IMR-90 (cell line): Measurements from ENCODE around the gene CCDC137. TPM values are rescaled to one million over a fixed set of nuclear protein-coding genes. Genes with fewer than 3 reads are reported as not detected.

Source experiments
- ATAC-seq: fragments of 200-7000 bp; cut with Tn5 transposase; 2 replicates; pipeline ENCODE4 v1.9.1; 2020; ENCODE audit warnings: low read depth, mild to moderate bottlenecking, moderate library complexity
- BruUV-seq: library from RNA; stranded (reverse); fragments of 400-500 nt; replicated peaks from 2 replicates; lab custom pipeline; 2021; lab: Mats Ljungman, UMichigan
- CTCF ChIA-PET: fragments of 300-600 bp; formaldehyde crosslinking; extraction: SDS; loops from one replicate; lab custom pipeline; 2021; ENCODE audit warnings: antibody characterized with exemption; lab: Yijun Ruan, JAX
- POLR2A ChIA-PET: fragments of 300-600 bp; sonication (Branson Sonifier 250); formaldehyde crosslinking; loops from one replicate; lab custom pipeline; 2022; ENCODE audit warnings: antibody characterized with exemption; ENCODE audit not compliant: unreplicated experiment; lab: Charles Lee
- DNase-seq: peaks from one replicate; pipeline ENCODE4 v3.0.0; 2013
- H2AFZ ChIP-seq: replicated peaks from 2 replicates; pipeline ENCODE3; 2013; ENCODE audit warnings: low read length, mild to moderate bottlenecking; ENCODE audit not compliant: poor library complexity
- H2AK5ac ChIP-seq: 2 replicates; pipeline ENCODE4 v1.6.1; 2013; ENCODE audit warnings: low read depth, low read length, inconsistent platforms
- H2AK9ac ChIP-seq: replicated peaks from 2 replicates; pipeline ENCODE3; 2013; ENCODE audit warnings: mild to moderate bottlenecking, low read depth, low read length, moderate library complexity; ENCODE audit not compliant: poor library complexity
- H2BK120ac ChIP-seq: 2 replicates; pipeline ENCODE4 v1.6.1; 2013; ENCODE audit warnings: low read depth, low read length, inconsistent platforms
- H2BK15ac ChIP-seq: 3 replicates; pipeline ENCODE4 v1.6.1; 2013; ENCODE audit warnings: low read depth, low read length, inconsistent platforms
- H2BK20ac ChIP-seq: 2 replicates; pipeline ENCODE4 v1.6.1; 2013; ENCODE audit warnings: low read depth, mild to moderate bottlenecking, inconsistent platforms, low read length, moderate library complexity
- H2BK5ac ChIP-seq: 2 replicates; pipeline ENCODE4 v1.6.1; 2013; ENCODE audit warnings: mild to moderate bottlenecking, low read depth, low read length, inconsistent platforms; ENCODE audit not compliant: poor library complexity, severe bottlenecking
- H3K14ac ChIP-seq: replicated peaks from 2 replicates; pipeline ENCODE4 v1.6.1; 2013; ENCODE audit warnings: low read depth, low read length, inconsistent platforms
- H3K18ac ChIP-seq: 2 replicates; pipeline ENCODE4 v1.6.1; 2013; ENCODE audit warnings: low read depth, low read length, control low read depth
- H3K23ac ChIP-seq: 2 replicates; pipeline ENCODE4 v1.6.1; 2013; ENCODE audit warnings: low read depth, low read length, inconsistent platforms
- H3K27ac ChIP-seq: 2 replicates; pipeline ENCODE4 v1.5.1; 2013; ENCODE audit warnings: mild to moderate bottlenecking, control low read depth, low read length; ENCODE audit not compliant: insufficient read depth
- H3K27me3 ChIP-seq: 2 replicates; pipeline ENCODE4 v1.6.1; 2013; ENCODE audit warnings: low read length; ENCODE audit not compliant: control insufficient read depth, insufficient read depth
- H3K36me3 ChIP-seq: 2 replicates; pipeline ENCODE4 v1.6.1; 2013; ENCODE audit warnings: low read length, mixed read lengths; ENCODE audit not compliant: control insufficient read depth, insufficient read depth
- H3K4ac ChIP-seq: 2 replicates; pipeline ENCODE4 v1.6.1; 2013; ENCODE audit warnings: low read depth, low read length, inconsistent platforms
- H3K4me1 ChIP-seq: 2 replicates; pipeline ENCODE4 v1.6.1; 2013; ENCODE audit warnings: low read length, mixed read lengths; ENCODE audit not compliant: control insufficient read depth, insufficient read depth
- H3K4me2 ChIP-seq: 2 replicates; pipeline ENCODE4 v1.6.1; 2013; ENCODE audit warnings: low read depth, mild to moderate bottlenecking, control low read depth, low read length, moderate library complexity
- H3K4me3 ChIP-seq: 2 replicates; pipeline ENCODE4 v1.5.1; 2013; ENCODE audit warnings: low read depth, mild to moderate bottlenecking, control low read depth, low read length, moderate library complexity; ENCODE audit not compliant: insufficient read depth
- H3K56ac ChIP-seq: 2 replicates; pipeline ENCODE4 v1.6.1; 2013; ENCODE audit warnings: low read length, inconsistent platforms; ENCODE audit not compliant: insufficient read depth; ENCODE audit errors: extremely low read depth
- H3K79me1 ChIP-seq, 2 experiments: 2 replicates each; pipeline ENCODE4 v1.6.1; 2013; ENCODE audit warnings: low read length in 2 of 2, inconsistent platforms in 1 of 2, low read depth in 1 of 2
- H3K9ac ChIP-seq: 2 replicates; pipeline ENCODE4 v1.6.1; 2013; ENCODE audit warnings: low read depth, low read length, control low read depth
- H3K9me1 ChIP-seq: 2 replicates; pipeline ENCODE4 v1.6.1; 2013; ENCODE audit warnings: low read length, inconsistent platforms; ENCODE audit not compliant: insufficient read depth
- H3K9me3 ChIP-seq: 2 replicates; pipeline ENCODE4 v1.6.1; 2013; ENCODE audit warnings: low read length; ENCODE audit not compliant: control insufficient read depth, insufficient read depth
- H4K20me1 ChIP-seq: 2 replicates; pipeline ENCODE4 v1.6.1; 2013; ENCODE audit warnings: low read length, inconsistent platforms; ENCODE audit not compliant: insufficient read depth
- H4K5ac ChIP-seq: 2 replicates; pipeline ENCODE4 v1.6.1; 2013; ENCODE audit warnings: mild to moderate bottlenecking, low read depth, low read length, control low read depth
- H4K8ac ChIP-seq, 2 experiments: 2 replicates each; pipeline ENCODE4 v1.6.1; 2013; ENCODE audit warnings: low read depth in 2 of 2, low read length in 2 of 2, control low read depth in 1 of 2, inconsistent platforms in 1 of 2
- H4K91ac ChIP-seq: 2 replicates; pipeline ENCODE4 v1.6.1; 2013; ENCODE audit warnings: low read depth, low read length, inconsistent platforms; ENCODE audit not compliant: insufficient read depth
- CEBPB ChIP-seq: IDR thresholded peaks from 2 replicates; pipeline ENCODE4 v1.6.1; 2012; ENCODE audit warnings: low read depth, low read length, improper control_type of control experiment
- CTCF ChIP-seq: conservative IDR thresholded peaks from 2 replicates; pipeline ENCODE4 v1.5.1; 2012; ENCODE audit warnings: mild to moderate bottlenecking, low read depth, low read length, improper control_type of control experiment
- MAFK ChIP-seq: IDR thresholded peaks from 2 replicates; pipeline ENCODE4 v1.6.1; 2012; ENCODE audit warnings: low read depth, low read length, improper control_type of control experiment
- WGBS, 2 experiments: methylation state at CpG; one replicate each; pipeline versions ENCODE4 v1.1.5 to v1.1.7; 2013; ENCODE audit warnings: missing lambda C conversion rate in 2 of 2; ENCODE audit not compliant: insufficient read length in 1 of 2; ENCODE audit errors: extremely low coverage in 2 of 2; 5-methylcytosine and 5-hydroxymethylcytosine counted together
- dilution Hi-C: fragments of 300-500 bp; cut with HindIII; formaldehyde crosslinking; loops from one replicate; pipeline ENCODE4 v1.14.3; 2018; ENCODE audit warnings: low sequenced_read_pairs; ENCODE audit not compliant: unreplicated experiment
- in situ Hi-C: fragments of 300-500 bp; cut with MboI; formaldehyde crosslinking; loops from 3 replicates; pipeline ENCODE4 v1.14.3; 2019; ENCODE audit warnings: low sequenced_read_pairs, inconsistent platforms, mixed read lengths
- intact Hi-C: fragments of 100-400 bp; cut with micrococcal nuclease; formaldehyde crosslinking; loops from 2 replicates; pipeline ENCODE4 v1.10.0; 2022
- polyA plus RNA-seq, 3 experiments: library from polyadenylated mRNA; depleted of rRNA; stranded (reverse); fragments of >200 nt; gene quantifications; 2 replicates each; pipeline ENCODE4 v1.2.3, GENCODE V29; 2012; ENCODE audit warnings: low replicate concordance in 1 of 3
- total RNA-seq: library from RNA; depleted of rRNA; stranded (reverse); fragments of >200 nt; gene quantifications from 2 replicates; pipeline ENCODE4 v1.2.3, GENCODE V29; 2012

The CCDC137 gene
- total and polyA plus RNA-seq, 2 of the 4 experiments (the other 2 are of a cell fraction), result 7.5 to 18.4 TPM

- H2AK9ac ChIP-seq, result peak overlapping the region; percentile 97
- DNase-seq (peak; percentile 28), ATAC-seq (no peak)
- H2AK5ac ChIP-seq, result peak overlapping the region; percentile 90
- H3K36me3 ChIP-seq, result peaks cover 24% of the 10 kb centered on the region
- in situ Hi-C loops (no loop called here), dilution Hi-C loops (no loop called here), intact Hi-C loops (no loop called here)
- WGBS, 2 experiments, result 51% methylated on average over 7 of the region's 19 CpGs; no CpG with 5 or more reads in 1 of the 2 experiments
- H4K91ac ChIP-seq, result peak overlapping the region; percentile 47; the same call in 1 of the 2 replicates
- peak overlapping the region; percentile 87 for H2AFZ ChIP-seq
- peak overlapping the region; percentile 89 for H3K9ac ChIP-seq
- peak overlapping the region; percentile 43 for H2BK5ac ChIP-seq
- peak overlapping the region; percentile 95 for H3K4me2 ChIP-seq
- H2BK15ac ChIP-seq, result no peak overlapping the region
- H3K9me3 ChIP-seq, result no peaks in the 10 kb centered on the region
- H4K8ac ChIP-seq, result peak overlapping the region; percentile 77 to 80
- peaks cover 10% of the 10 kb centered on the region for H3K4me1 ChIP-seq
- no peaks in the 10 kb centered on the region for H3K27me3 ChIP-seq
- peak overlapping the region; percentile 71 for H3K23ac ChIP-seq
- peak overlapping the region; percentile 68 for H3K4me3 ChIP-seq
- H3K27ac ChIP-seq, result peak overlapping the region; percentile 68
- peak overlapping the region; percentile 24; the same call in 1 of the 2 replicates for H3K56ac ChIP-seq
- BruUV-seq, result no TSS peak
- H4K5ac ChIP-seq, result peak overlapping the region; percentile 5
- ChIA-PET POLR2A (no interaction called here), CTCF (no interaction called here)
- H3K14ac ChIP-seq, result peak overlapping the region; percentile 48
- TF ChIP-seq CEBPB (no peak), MAFK (no peak), CTCF (no peak)
- peaks cover 26 to 81% of the 10 kb centered on the region in 2 experiments; a peak in 3 of 4 replicates for H3K79me1 ChIP-seq
- peak overlapping the region; percentile 81 for H3K4ac ChIP-seq
- H3K18ac ChIP-seq, result peak overlapping the region; percentile 11; the same call in 1 of the 2 replicates
- no peak overlapping the region for H2BK20ac ChIP-seq
- 0 out of 2 replicates have a peak overlapping the region, but pooled peaks have one; percentile 5 for H2BK120ac ChIP-seq
- peaks cover 6% of the 10 kb centered on the region; the same call in 1 of the 2 replicates for H3K9me1 ChIP-seq
- peaks cover 38% of the 10 kb centered on the region for H4K20me1 ChIP-seq
Measured at GRCh38 chr17:81682565-81683207, 16.1 kb downstream of the CCDC137 start.
